HepG2 (cell line): ENCODE measurements around the gene BBS1. TPM values are rescaled to one million over a fixed set of nuclear protein-coding genes. Genes with fewer than 3 reads are reported as not detected.

Source experiments
- ARHGAP35 ChIP-seq: sonication (generic); formaldehyde crosslinking; IDR thresholded peaks from 2 replicates; pipeline ENCODE4 v1.9.0; 2022; ENCODE audit warnings: mild to moderate bottlenecking, inconsistent platforms, moderate library complexity, missing genetic modification reagents, borderline replicate concordance
- ATF1 ChIP-seq: IDR thresholded peaks from 2 replicates; pipeline ENCODE4 v1.6.1; 2016; ENCODE audit warnings: mild to moderate bottlenecking, control low read depth
- BORCS8-MEF2B ChIP-seq: sonication (generic); formaldehyde crosslinking; IDR thresholded peaks from 2 replicates; pipeline ENCODE4 v1.8.0; 2022; ENCODE audit warnings: mild to moderate bottlenecking, missing genetic modification reagents
- CEBPB ChIP-seq: IDR thresholded peaks from 2 replicates; pipeline ENCODE4 v1.6.1; 2011; ENCODE audit warnings: low read depth, low read length, improper control_type of control experiment, borderline replicate concordance
- FOXJ3 ChIP-seq: sonication (generic); formaldehyde crosslinking; IDR thresholded peaks from 2 replicates; pipeline ENCODE4 v1.4.0; 2020; ENCODE audit warnings: missing genetic modification reagents, mild to moderate bottlenecking, borderline replicate concordance
- HDAC1 ChIP-seq: sonication (generic); formaldehyde crosslinking; IDR thresholded peaks from 2 replicates; pipeline ENCODE4 v1.5.1; 2020; ENCODE audit warnings: mild to moderate bottlenecking, missing genetic modification reagents
- HOXD1 ChIP-seq: sonication (generic); formaldehyde crosslinking; IDR thresholded peaks from 2 replicates; pipeline ENCODE4 v1.5.0; 2020; ENCODE audit warnings: missing genetic modification reagents
- MAFK ChIP-seq, 2 experiments: IDR thresholded peaks in 1 of 2; conservative IDR thresholded peaks in 1 of 2; 2 replicates each; pipeline ENCODE4 v1.6.1; 2011; ENCODE audit warnings: improper control_type of control experiment in 2 of 2, low read length in 2 of 2
- MED8 ChIP-seq: sonication (generic); formaldehyde crosslinking; IDR thresholded peaks from 2 replicates; pipeline ENCODE4 v1.8.1; 2023; ENCODE audit warnings: mild to moderate bottlenecking, missing genetic modification reagents; ENCODE audit not compliant: insufficient replicate concordance
- NFE2L1 ChIP-seq: sonication (generic); formaldehyde crosslinking; IDR thresholded peaks from 2 replicates; pipeline ENCODE4 v1.4.0; 2020; ENCODE audit warnings: missing genetic modification reagents, mild to moderate bottlenecking, borderline replicate concordance
- NPAS2 ChIP-seq: sonication (generic); formaldehyde crosslinking; IDR thresholded peaks from 2 replicates; pipeline ENCODE4 v1.8.0; 2022; ENCODE audit warnings: mild to moderate bottlenecking, missing genetic modification reagents, borderline replicate concordance
- SMARCE1 ChIP-seq: fragments of 450-650 bp; IDR thresholded peaks from 2 replicates; pipeline ENCODE4 v1.6.1; 2017; ENCODE audit warnings: borderline replicate concordance
- YEATS4 ChIP-seq: sonication (generic); formaldehyde crosslinking; IDR thresholded peaks from 2 replicates; pipeline ENCODE4 v1.4.0; 2020; ENCODE audit warnings: missing genetic modification reagents, borderline replicate concordance
- ZNF101 ChIP-seq: sonication (generic); formaldehyde crosslinking; IDR thresholded peaks from 2 replicates; pipeline ENCODE4 v1.4.0; 2020; ENCODE audit warnings: mild to moderate bottlenecking, low read depth, missing genetic modification reagents, borderline replicate concordance
- ZNF17 ChIP-seq: sonication (generic); formaldehyde crosslinking; IDR thresholded peaks from 2 replicates; pipeline ENCODE4 v1.5.0; 2020; ENCODE audit warnings: mild to moderate bottlenecking, missing genetic modification reagents
- ZNF264 ChIP-seq: sonication (generic); formaldehyde crosslinking; IDR thresholded peaks from 2 replicates; pipeline ENCODE4 v1.4.0; 2020; ENCODE audit warnings: missing genetic modification reagents
- ZNF274 ChIP-seq: sonication (generic); formaldehyde crosslinking; IDR thresholded peaks from 2 replicates; pipeline ENCODE4 v1.5.1; 2020; ENCODE audit warnings: mild to moderate bottlenecking, missing genetic modification reagents
- ZNF432 ChIP-seq: sonication (generic); formaldehyde crosslinking; IDR thresholded peaks from 2 replicates; pipeline ENCODE4 v1.5.0; 2020; ENCODE audit warnings: missing genetic modification reagents, mild to moderate bottlenecking, borderline replicate concordance
- ZNF629 ChIP-seq: sonication (generic); formaldehyde crosslinking; conservative IDR thresholded peaks from 2 replicates; pipeline ENCODE4 v1.5.0; 2020; ENCODE audit warnings: missing genetic modification reagents
- ZNF644 ChIP-seq: IDR thresholded peaks from 2 replicates; pipeline ENCODE4 v1.6.1; 2016; ENCODE audit warnings: low read depth
- ZNF660 ChIP-seq: sonication (generic); formaldehyde crosslinking; IDR thresholded peaks from 2 replicates; pipeline ENCODE4 v1.5.1; 2020; ENCODE audit warnings: mild to moderate bottlenecking, low read depth, missing genetic modification reagents, borderline replicate concordance
- ZSCAN12 ChIP-seq: sonication (generic); formaldehyde crosslinking; IDR thresholded peaks from 2 replicates; pipeline ENCODE4 v1.9.0; 2021; ENCODE audit warnings: mild to moderate bottlenecking, missing genetic modification reagents
- ZSCAN31 ChIP-seq: sonication (generic); formaldehyde crosslinking; IDR thresholded peaks from 2 replicates; pipeline ENCODE4 v1.5.0; 2020; ENCODE audit warnings: low read depth, mild to moderate bottlenecking, missing genetic modification reagents
- polyA plus RNA-seq, 8 experiments: library from polyadenylated mRNA; depleted of rRNA in 3 of 8; stranded (reverse) in 7 of 8; unstranded in 1 of 8; fragments of >200 nt; fragmentation: Illumina TruSeq in 4 of 8; extraction: Trizol in 4 of 8; gene quantifications; 2 replicates each; pipeline versions ENCODE4 v1.2.1 to v1.2.3, GENCODE V29; 2011 to 2016; ENCODE audit warnings: low read depth in 4 of 8, missing spikeins in 1 of 8, mixed read lengths in 1 of 8; ENCODE audit not compliant: insufficient read depth in 1 of 8
- total RNA-seq, 5 experiments: library from RNA; depleted of rRNA; stranded (reverse); fragments of >200 nt; fragmentation: Illumina TruSeq; extraction: Trizol; gene quantifications; 2 replicates each; pipeline ENCODE4 v1.2.3, GENCODE V29; 2016; ENCODE audit warnings: low read depth in 1 of 5
- TF ChIP-seq, protein P1 (sequence below): sonication (generic); formaldehyde crosslinking; IDR thresholded peaks from 2 replicates; pipeline ENCODE4 v1.5.0; 2020; ENCODE audit warnings: mild to moderate bottlenecking, missing genetic modification reagents, moderate library complexity
- TF ChIP-seq, protein P2 (sequence below): sonication (generic); formaldehyde crosslinking; conservative IDR thresholded peaks from 2 replicates; pipeline ENCODE4 v1.4.0; 2020; ENCODE audit warnings: missing genetic modification reagents
- TF ChIP-seq, protein P3 (sequence below): sonication (generic); formaldehyde crosslinking; IDR thresholded peaks from 2 replicates; pipeline ENCODE4 v1.4.0; 2020; ENCODE audit warnings: missing genetic modification reagents

Gene BBS1
- total and polyA plus RNA-seq, 2 of the 13 experiments (the other 11 are each of a cell fraction or from before 2014, with no cell fraction given): 11.7 to 14.1 TPM

DNA sequence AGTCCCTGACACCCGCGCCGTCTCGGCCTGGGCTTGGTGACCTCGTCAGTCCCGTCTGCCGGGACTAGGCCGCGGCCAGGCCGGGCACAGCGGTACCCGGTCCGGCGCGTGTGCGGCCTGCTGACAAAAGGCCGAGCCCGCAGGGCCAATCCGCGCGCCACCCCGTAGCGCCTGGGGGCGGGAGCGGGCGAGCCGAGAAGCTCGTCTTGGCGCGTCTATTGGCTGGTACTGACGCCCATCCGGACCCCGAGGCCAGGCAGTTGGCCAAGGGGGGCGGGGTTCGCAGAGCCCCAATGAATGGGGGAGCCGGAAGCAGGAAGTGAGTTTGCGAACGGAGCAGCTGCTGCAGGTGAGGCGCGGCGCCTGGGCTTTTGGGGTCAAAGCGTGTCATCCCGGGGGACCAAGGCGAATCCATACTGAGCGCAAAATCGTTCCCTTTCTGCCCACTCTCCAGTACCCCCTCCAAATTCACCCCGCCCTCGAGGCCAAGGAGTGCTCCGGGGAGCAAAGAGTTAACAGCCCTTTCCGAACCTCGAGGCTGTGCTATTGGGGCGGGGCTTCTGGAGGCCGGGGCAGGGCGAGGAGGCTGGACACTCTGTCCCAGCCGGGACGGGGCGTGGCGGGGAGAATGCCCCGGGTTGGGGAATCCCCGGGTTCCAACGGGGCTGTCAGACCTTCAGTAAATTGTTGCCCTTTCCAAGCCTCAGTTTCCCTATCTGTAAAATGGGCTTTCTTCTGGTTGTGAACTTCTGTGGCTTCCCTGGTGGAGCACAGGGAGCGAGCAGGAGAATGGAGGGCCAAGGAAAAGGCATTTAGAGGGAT, 30.1 kb upstream of the BBS1 start, which contains the start of gene DPP3 (continued):
- TF ChIP-seq ZNF101 (CRISPR knock-in tag) (0 out of 2 replicates have a peak, but pooled peaks have one; percentile 68), ZNF432 (CRISPR knock-in tag) (0 out of 2 replicates have a peak, but pooled peaks have one; percentile 65), ZNF274 (CRISPR knock-in tag) (peak; percentile 85; the same call in 1 of the 2 replicates), ZNF17 (CRISPR knock-in tag) (no peak), ZSCAN12 (CRISPR knock-in tag) (no peak), NPAS2 (CRISPR knock-in tag) (no peak), HDAC1 (peak; percentile 90), NFE2L1 (CRISPR knock-in tag) (no peak), BORCS8-MEF2B (CRISPR knock-in tag) (peak; percentile 94), ZNF660 (CRISPR knock-in tag) (no peak), SMARCE1 (no peak), MAFK (conservative IDR thresholded peaks at IDR 0.05 in 1 of 2, IDR thresholded peaks at IDR 0.05 in 1 of 2; ENCODE audit: low read length in 2 of 2) (no peak), ZNF264 (CRISPR knock-in tag) (no peak), ZSCAN31 (CRISPR knock-in tag) (peak; percentile 88; the same call in 1 of the 2 replicates), CEBPB (no peak), ZNF629 (CRISPR knock-in tag) (peak; percentile 99), ARHGAP35 (0 out of 2 replicates have a peak, but pooled peaks have one; percentile 17), MED8 (CRISPR knock-in tag) (no peak), FOXJ3 (no peak), ATF1 (CRISPR knock-in tag) (peak; percentile 40), YEATS4 (CRISPR knock-in tag) (peak; percentile 73; the same call in 1 of the 2 replicates), ZNF644 (CRISPR knock-in tag) (no peak), HOXD1 (no peak)
- TF ChIP-seq, protein P1, sequence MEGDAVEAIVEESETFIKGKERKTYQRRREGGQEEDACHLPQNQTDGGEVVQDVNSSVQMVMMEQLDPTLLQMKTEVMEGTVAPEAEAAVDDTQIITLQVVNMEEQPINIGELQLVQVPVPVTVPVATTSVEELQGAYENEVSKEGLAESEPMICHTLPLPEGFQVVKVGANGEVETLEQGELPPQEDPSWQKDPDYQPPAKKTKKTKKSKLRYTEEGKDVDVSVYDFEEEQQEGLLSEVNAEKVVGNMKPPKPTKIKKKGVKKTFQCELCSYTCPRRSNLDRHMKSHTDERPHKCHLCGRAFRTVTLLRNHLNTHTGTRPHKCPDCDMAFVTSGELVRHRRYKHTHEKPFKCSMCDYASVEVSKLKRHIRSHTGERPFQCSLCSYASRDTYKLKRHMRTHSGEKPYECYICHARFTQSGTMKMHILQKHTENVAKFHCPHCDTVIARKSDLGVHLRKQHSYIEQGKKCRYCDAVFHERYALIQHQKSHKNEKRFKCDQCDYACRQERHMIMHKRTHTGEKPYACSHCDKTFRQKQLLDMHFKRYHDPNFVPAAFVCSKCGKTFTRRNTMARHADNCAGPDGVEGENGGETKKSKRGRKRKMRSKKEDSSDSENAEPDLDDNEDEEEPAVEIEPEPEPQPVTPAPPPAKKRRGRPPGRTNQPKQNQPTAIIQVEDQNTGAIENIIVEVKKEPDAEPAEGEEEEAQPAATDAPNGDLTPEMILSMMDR: peak; percentile 18; the same call in 1 of the 2 replicates
- TF ChIP-seq, protein P2, sequence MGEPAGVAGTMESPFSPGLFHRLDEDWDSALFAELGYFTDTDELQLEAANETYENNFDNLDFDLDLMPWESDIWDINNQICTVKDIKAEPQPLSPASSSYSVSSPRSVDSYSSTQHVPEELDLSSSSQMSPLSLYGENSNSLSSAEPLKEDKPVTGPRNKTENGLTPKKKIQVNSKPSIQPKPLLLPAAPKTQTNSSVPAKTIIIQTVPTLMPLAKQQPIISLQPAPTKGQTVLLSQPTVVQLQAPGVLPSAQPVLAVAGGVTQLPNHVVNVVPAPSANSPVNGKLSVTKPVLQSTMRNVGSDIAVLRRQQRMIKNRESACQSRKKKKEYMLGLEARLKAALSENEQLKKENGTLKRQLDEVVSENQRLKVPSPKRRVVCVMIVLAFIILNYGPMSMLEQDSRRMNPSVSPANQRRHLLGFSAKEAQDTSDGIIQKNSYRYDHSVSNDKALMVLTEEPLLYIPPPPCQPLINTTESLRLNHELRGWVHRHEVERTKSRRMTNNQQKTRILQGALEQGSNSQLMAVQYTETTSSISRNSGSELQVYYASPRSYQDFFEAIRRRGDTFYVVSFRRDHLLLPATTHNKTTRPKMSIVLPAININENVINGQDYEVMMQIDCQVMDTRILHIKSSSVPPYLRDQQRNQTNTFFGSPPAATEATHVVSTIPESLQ (CRISPR knock-in tag): no peak
- TF ChIP-seq, protein P3, sequence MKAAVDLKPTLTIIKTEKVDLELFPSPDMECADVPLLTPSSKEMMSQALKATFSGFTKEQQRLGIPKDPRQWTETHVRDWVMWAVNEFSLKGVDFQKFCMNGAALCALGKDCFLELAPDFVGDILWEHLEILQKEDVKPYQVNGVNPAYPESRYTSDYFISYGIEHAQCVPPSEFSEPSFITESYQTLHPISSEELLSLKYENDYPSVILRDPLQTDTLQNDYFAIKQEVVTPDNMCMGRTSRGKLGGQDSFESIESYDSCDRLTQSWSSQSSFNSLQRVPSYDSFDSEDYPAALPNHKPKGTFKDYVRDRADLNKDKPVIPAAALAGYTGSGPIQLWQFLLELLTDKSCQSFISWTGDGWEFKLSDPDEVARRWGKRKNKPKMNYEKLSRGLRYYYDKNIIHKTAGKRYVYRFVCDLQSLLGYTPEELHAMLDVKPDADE (CRISPR knock-in tag): no peak
